GM21717 (cell line): Measurements from ENCODE around the gene NT5DC3.

Experiments
- ATAC-seq: cut with Tn5 transposase; IDR thresholded peaks from one replicate; pipeline ENCODE4 v1.9.1; 2021; ENCODE audit warnings: mild to moderate bottlenecking, moderate library complexity; ENCODE audit not compliant: unreplicated experiment

Gene NT5DC3

GRCh38 chr12:103833095-103833775 lies 7.8 kb downstream of the NT5DC3 start:
- ATAC-seq: no peak

GRCh38 chr12:103832048-103832997 lies 8.7 kb downstream of the NT5DC3 start:
- no peak for ATAC-seq

GRCh38 chr12:103830730-103831320 lies 10.2 kb downstream of the NT5DC3 start:
- ATAC-seq: no peak

GRCh38 chr12:103830025-103830725 lies 10.9 kb downstream of the NT5DC3 start:
- ATAC-seq: no peak

- ATAC-seq: no peak
Observed at GRCh38 chr12:103829092-103829491, 11.9 kb downstream of the NT5DC3 start.

GRCh38 chr12:103827911-103828391 lies 13.1 kb downstream of the NT5DC3 start:
- ATAC-seq: no peak

- ATAC-seq: no peak
Observed at GRCh38 chr12:103824845-103825244, 16.2 kb downstream of the NT5DC3 start.

GRCh38 chr12:103824290-103824689 lies 16.7 kb downstream of the NT5DC3 start:
- no peak for ATAC-seq

- no peak for ATAC-seq
Observed at GRCh38 chr12:103823871-103824270, 17.2 kb downstream of the NT5DC3 start.

- ATAC-seq: no peak
Observed at GRCh38 chr12:103821773-103822172, 19.3 kb downstream of the NT5DC3 start.

GRCh38 chr12:103820881-103821489 lies 20.0 kb downstream of the NT5DC3 start:
- no peak for ATAC-seq

- ATAC-seq: no peak
Observed at GRCh38 chr12:103820361-103820760, 20.7 kb downstream of the NT5DC3 start.

GRCh38 chr12:103819892-103820291 lies 21.1 kb downstream of the NT5DC3 start:
- no peak for ATAC-seq

- ATAC-seq: no peak
Observed at GRCh38 chr12:103819312-103819711, 21.7 kb downstream of the NT5DC3 start.

GRCh38 chr12:103817791-103818190 lies 23.2 kb downstream of the NT5DC3 start:
- no peak for ATAC-seq

- ATAC-seq: no peak
Observed at GRCh38 chr12:103816663-103817062, 24.4 kb downstream of the NT5DC3 start.

GRCh38 chr12:103814436-103814835 lies 26.6 kb downstream of the NT5DC3 start:
- no peak for ATAC-seq

- no peak for ATAC-seq
Observed at GRCh38 chr12:103813949-103814348, 27.1 kb downstream of the NT5DC3 start.

- ATAC-seq: no peak
Observed at GRCh38 chr12:103813426-103813825, 27.6 kb downstream of the NT5DC3 start.

GRCh38 chr12:103812789-103813188 lies 28.2 kb downstream of the NT5DC3 start:
- no peak for ATAC-seq
